Fibroblast of lung (primary cell): Measurements from ENCODE around the gene ZNF525. TPM values are rescaled to one million over a fixed set of nuclear protein-coding genes. Genes with fewer than 3 reads are reported as not detected.

Experiments
- DNase-seq, 2 donors: peaks; one replicate each; pipeline versions ENCODE4 v3.0.0 to v3.0.0-alpha.2; 2010; ENCODE audit warnings: low read depth in 2 of 2
- H2AFZ ChIP-seq: 2 replicates; pipeline ENCODE4 v1.5.1; 2012; ENCODE audit warnings: low read length, control low read depth, inconsistent platforms
- H3K27ac ChIP-seq: 2 replicates; pipeline ENCODE4 v1.5.1; 2011; ENCODE audit warnings: low read length, control low read depth; ENCODE audit not compliant: insufficient read depth
- H3K27me3 ChIP-seq: 2 replicates; pipeline ENCODE4 v1.5.1; 2011; ENCODE audit warnings: mild to moderate bottlenecking, low read length; ENCODE audit not compliant: control insufficient read depth, insufficient read depth
- H3K36me3 ChIP-seq: 2 replicates; pipeline ENCODE4 v1.5.1; 2011; ENCODE audit warnings: low read length; ENCODE audit not compliant: control insufficient read depth, insufficient read depth
- H3K4me1 ChIP-seq: 2 replicates; pipeline ENCODE4 v1.5.1; 2011; ENCODE audit warnings: low read length; ENCODE audit not compliant: control insufficient read depth, insufficient read depth; ENCODE audit errors: extremely low read depth
- H3K4me2 ChIP-seq: 2 replicates; pipeline ENCODE4 v1.5.1; 2011; ENCODE audit warnings: low read length, control low read depth; ENCODE audit not compliant: insufficient read depth; ENCODE audit errors: extremely low read depth
- H3K4me3 ChIP-seq, 4 experiments: fragments of 200-600 bp in 1 of 4; sonication (generic) in 1 of 4; replicated peaks in 1 of 4; 2 replicates each; pipeline ENCODE4 v1.5.1; 2011 to 2016; ENCODE audit warnings: low read length in 4 of 4, low read depth in 3 of 4, mild to moderate bottlenecking in 3 of 4, control low read depth in 2 of 4, inconsistent platforms in 1 of 4, mixed read lengths in 1 of 4; ENCODE audit not compliant: insufficient read depth in 1 of 4; ENCODE audit errors: control extremely low read depth in 1 of 4
- H3K79me2 ChIP-seq: 2 replicates; pipeline ENCODE4 v1.5.1; 2012; ENCODE audit warnings: mild to moderate bottlenecking, low read length, inconsistent platforms; ENCODE audit not compliant: control insufficient read depth, insufficient read depth
- H3K9ac ChIP-seq: 2 replicates; pipeline ENCODE4 v1.5.1; 2011; ENCODE audit warnings: mild to moderate bottlenecking, low read length, control low read depth; ENCODE audit not compliant: insufficient read depth
- H3K9me3 ChIP-seq: 2 replicates; pipeline ENCODE4 v1.5.1; 2012; ENCODE audit warnings: low read depth, low read length; ENCODE audit not compliant: control insufficient read depth, insufficient read depth
- H4K20me1 ChIP-seq: 2 replicates; pipeline ENCODE4 v1.5.1; 2011; ENCODE audit warnings: low read length; ENCODE audit not compliant: control insufficient read depth, insufficient read depth; ENCODE audit errors: extremely low read depth
- CTCF ChIP-seq, 2 donors: IDR thresholded peaks in 1 of 2; conservative IDR thresholded peaks in 1 of 2; 1 replicate in 1 of 2; 2 replicates in 1 of 2; pipeline ENCODE4 v1.5.1; 2011 to 2012; ENCODE audit warnings: low read length in 2 of 2, control low read depth in 1 of 2, inconsistent platforms in 1 of 2, low read depth in 1 of 2, mild to moderate bottlenecking in 1 of 2
- EZH2 ChIP-seq: IDR thresholded peaks from 2 replicates; pipeline ENCODE4 v1.5.1; 2012; ENCODE audit warnings: low read length, control low read depth, mild to moderate bottlenecking; ENCODE audit errors: missing control alignments
- polyA minus RNA-seq: library from RNA; depleted of rRNA, polyadenylated mRNA; stranded (reverse); fragments of >200 nt; gene quantifications from 2 replicates; pipeline ENCODE4 v1.2.3, GENCODE V29; 2011; ENCODE audit warnings: low replicate concordance
- polyA plus RNA-seq, 2 donors: library from polyadenylated mRNA; depleted of rRNA in 1 of 2; stranded (reverse) in 1 of 2; unstranded in 1 of 2; fragments of >200 nt; gene quantifications; 2 replicates each; pipeline ENCODE4 v1.2.1, GENCODE V29; 2011 to 2012; ENCODE audit warnings: missing spikeins in 1 of 2
- total RNA-seq: library from RNA; depleted of rRNA; stranded (reverse); fragments of >200 nt; gene quantifications from 2 replicates; pipeline ENCODE4 v1.2.1, GENCODE V29; 2014

ZNF525 gene
- 6.8 and 7.4 TPM in 2 replicates for total RNA-seq
- polyA plus RNA-seq = 1.8 and 4.8 TPM in 2 replicates
- 1.1 and 4.4 TPM in 2 replicates for polyA plus RNA-seq (2012)
- 0.48 and 0.98 TPM in 2 replicates for polyA minus RNA-seq

- H3K9me3 ChIP-seq = no peaks in the 10 kb centered on the region
- H2AFZ ChIP-seq = peak within 1 kb of the TSS; percentile 80
- H3K79me2 ChIP-seq = no peaks in the 10 kb centered on the region
- H3K4me1 ChIP-seq = no peaks in the 10 kb centered on the region
- peak; percentile 65 to 73 for DNase-seq
- no peaks in the 10 kb centered on the region for H4K20me1 ChIP-seq
- peak within 1 kb of the TSS; percentile 39 to 67 (median 52) for H3K4me3 ChIP-seq
- peak in 1 of 2 donors; percentile 3 for TF ChIP-seq CTCF (conservative IDR thresholded peaks at IDR 0.05 in 1 of 2, IDR thresholded peaks at IDR 0.05 in 1 of 2; ENCODE audit: low read depth in 1 of 2, low read length in 2 of 2)
- no peak for TF ChIP-seq EZH2
- H3K27me3 ChIP-seq = no peaks in the 10 kb centered on the region
- H3K9ac ChIP-seq = peak within 1 kb of the TSS; percentile 51
- H3K27ac ChIP-seq = no peak within 1 kb of the TSS
- no peaks in the 10 kb centered on the region for H3K36me3 ChIP-seq
- peak within 1 kb of the TSS; percentile 53 for H3K4me2 ChIP-seq
These were observed at the start of gene ZNF525 for GRCh38 chr19:53365134-53365898. ZNF525 (plus strand) TSS chr19:53365705; CDS start chr19:53372282, 6,577 bp downstream.

- Histone ChIP-seq H3K9me3 (no peaks in the 10 kb centered on the region), H3K27ac (no peak overlapping the region), H3K9ac (no peak overlapping the region), H4K20me1 (no peaks in the 10 kb centered on the region), H2AFZ (peak overlapping the region; percentile 10), H3K36me3 (no peaks in the 10 kb centered on the region), H3K27me3 (no peaks in the 10 kb centered on the region), H3K4me1 (no peaks in the 10 kb centered on the region), H3K79me2 (no peaks in the 10 kb centered on the region), H3K4me2 (no peak overlapping the region), H3K4me3 (peak overlapping the region in 2 of 4 experiments; percentile 33 to 34)
- TF ChIP-seq CTCF (conservative IDR thresholded peaks at IDR 0.05 in 1 of 2, IDR thresholded peaks at IDR 0.05 in 1 of 2; ENCODE audit: low read depth in 1 of 2, low read length in 2 of 2) = no peak
- TF ChIP-seq EZH2 = no peak
- DNase-seq = peak in 1 of 2 donors; percentile 69
These were observed 36.5 kb upstream of the ZNF525 start for GRCh38 chr19:53328967-53329366.

- Histone ChIP-seq H3K79me2 (no peaks in the 10 kb centered on the region), H3K4me3 (peak overlapping the region in 2 of 4 experiments; percentile 66 to 100), H3K27ac (no peak overlapping the region), H3K4me1 (no peaks in the 10 kb centered on the region), H3K36me3 (no peaks in the 10 kb centered on the region), H2AFZ (peak overlapping the region; percentile 26), H3K4me2 (peak overlapping the region; percentile 35), H3K9me3 (no peaks in the 10 kb centered on the region), H4K20me1 (no peaks in the 10 kb centered on the region), H3K27me3 (no peaks in the 10 kb centered on the region), H3K9ac (no peak overlapping the region)
- DNase-seq = no peak
- TF ChIP-seq EZH2 = no peak
- TF ChIP-seq CTCF (conservative IDR thresholded peaks at IDR 0.05 in 1 of 2, IDR thresholded peaks at IDR 0.05 in 1 of 2; ENCODE audit: low read depth in 1 of 2, low read length in 2 of 2) = no peak
These were observed 33.0 kb upstream of the ZNF525 start for GRCh38 chr19:53332484-53332883.
